Measurements from ENCODE around the gene GUCY2C.

GRCh38 chr12:14613718-14614117 lies 82.7 kb downstream of the GUCY2C start:
- no peak for TF ChIP-seq CTCF (IDR thresholded peaks at IDR 0.05; ENCODE audit: low read depth, low read length, missing input control)
- no peak for TF ChIP-seq MAX (IDR thresholded peaks at IDR 0.05)
- TF ChIP-seq ZBTB33 (IDR thresholded peaks at IDR 0.05) = no peak
- no peak for TF ChIP-seq HNF4G (IDR thresholded peaks at IDR 0.05)
- TF ChIP-seq REST (IDR thresholded peaks at IDR 0.05) = no peak
- no peak for TF ChIP-seq YY1 (IDR thresholded peaks at IDR 0.05)
- no peak for TF ChIP-seq GABPA (IDR thresholded peaks at IDR 0.05 in 1 of 2, conservative IDR thresholded peaks at IDR 0.05 in 1 of 2)
- no peak for TF ChIP-seq SP1 (IDR thresholded peaks at IDR 0.05)
- TF ChIP-seq RXRA (IDR thresholded peaks at IDR 0.05) = no peak
- TF ChIP-seq TAF1 (conservative IDR thresholded peaks at IDR 0.05) = no peak
